MM.1S (cell line): ENCODE results near the gene AP2M1.
"Not testable (repeated sequence)": the region's sequence is repeated elsewhere in the genome, so short reads cannot be mapped to it uniquely, and the experiment has no call there.

ENCODE experiments used
- EZH2 ChIP-seq: fragments of 300-600 bp; sonication (generic); optimal IDR thresholded peaks from 2 replicates; pipeline ENCODE3; 2017; ENCODE audit warnings: low read depth, mild to moderate bottlenecking, antibody characterized with exemption, low read length, mixed read lengths
- TF ChIP-seq, protein P1 (sequence below): fragments of 300-600 bp; sonication (generic); IDR thresholded peaks from 2 replicates; pipeline ENCODE4 v1.5.1; 2016; ENCODE audit warnings: antibody characterized with exemption, low read length, mixed read lengths

DNA sequence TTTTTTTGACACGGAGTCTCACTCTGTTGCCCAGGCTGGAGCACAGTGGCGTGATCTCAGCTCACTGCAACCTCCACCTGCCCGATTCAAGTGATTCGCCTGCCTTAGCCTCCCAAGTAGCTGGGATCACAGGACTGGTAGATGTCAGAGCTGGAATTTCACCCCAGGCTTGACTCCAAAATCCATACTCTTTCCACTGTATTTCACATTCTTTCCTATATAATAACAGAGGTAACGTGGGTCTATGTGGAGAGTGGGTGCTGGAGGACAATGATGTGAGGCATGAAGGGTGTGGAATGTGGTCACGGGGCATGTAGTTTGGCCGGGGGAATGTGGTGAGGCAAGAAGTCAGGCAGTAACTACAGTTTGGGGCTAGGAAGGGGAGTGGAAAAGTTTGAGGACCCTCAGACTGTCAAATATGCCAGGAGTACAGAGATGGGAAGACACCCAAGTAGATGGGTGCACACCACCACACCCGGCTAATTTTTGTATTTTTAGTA is 12.0 kb upstream of the AP2M1 start:
- TF ChIP-seq, protein P1, sequence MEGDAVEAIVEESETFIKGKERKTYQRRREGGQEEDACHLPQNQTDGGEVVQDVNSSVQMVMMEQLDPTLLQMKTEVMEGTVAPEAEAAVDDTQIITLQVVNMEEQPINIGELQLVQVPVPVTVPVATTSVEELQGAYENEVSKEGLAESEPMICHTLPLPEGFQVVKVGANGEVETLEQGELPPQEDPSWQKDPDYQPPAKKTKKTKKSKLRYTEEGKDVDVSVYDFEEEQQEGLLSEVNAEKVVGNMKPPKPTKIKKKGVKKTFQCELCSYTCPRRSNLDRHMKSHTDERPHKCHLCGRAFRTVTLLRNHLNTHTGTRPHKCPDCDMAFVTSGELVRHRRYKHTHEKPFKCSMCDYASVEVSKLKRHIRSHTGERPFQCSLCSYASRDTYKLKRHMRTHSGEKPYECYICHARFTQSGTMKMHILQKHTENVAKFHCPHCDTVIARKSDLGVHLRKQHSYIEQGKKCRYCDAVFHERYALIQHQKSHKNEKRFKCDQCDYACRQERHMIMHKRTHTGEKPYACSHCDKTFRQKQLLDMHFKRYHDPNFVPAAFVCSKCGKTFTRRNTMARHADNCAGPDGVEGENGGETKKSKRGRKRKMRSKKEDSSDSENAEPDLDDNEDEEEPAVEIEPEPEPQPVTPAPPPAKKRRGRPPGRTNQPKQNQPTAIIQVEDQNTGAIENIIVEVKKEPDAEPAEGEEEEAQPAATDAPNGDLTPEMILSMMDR, result not testable (repeated sequence)
- not testable (repeated sequence) for TF ChIP-seq EZH2
